H1 (cell line): ENCODE measurements around the gene SNAPC2. TPM values are rescaled to one million over a fixed set of nuclear protein-coding genes. Genes with fewer than 3 reads are reported as not detected.

ENCODE experiments used
- CTCF ChIA-PET: fragments of 300-600 bp; sonication (Branson Sonifier 250); formaldehyde crosslinking; loops from one replicate; lab custom pipeline; 2021; ENCODE audit not compliant: partially characterized antibody; lab: Charles Lee
- POLR2A ChIA-PET: fragments of 300-600 bp; sonication (Branson Sonifier 250); formaldehyde crosslinking; loops from one replicate; lab custom pipeline; 2021; ENCODE audit warnings: inconsistent platforms; ENCODE audit not compliant: partially characterized antibody; lab: Charles Lee
- DNase-seq, 2 experiments: peaks; one replicate each; pipeline versions ENCODE4 v3.0.0 to v3.0.0-alpha.2; 2010 to 2022; ENCODE audit warnings: low spot score in 2 of 2, low read depth in 1 of 2, mixed read lengths in 1 of 2
- FAIRE-seq: peaks from 2 replicates; lab custom pipeline; 2011; peaks lifted over from hg19 to GRCh38; lab: Jason Lieb, UNC
- H2AFZ ChIP-seq: 2 replicates; pipeline ENCODE4 v1.8.1; 2012; ENCODE audit warnings: low read length, inconsistent platforms
- H2AK5ac ChIP-seq: 2 replicates; pipeline ENCODE4 v1.6.1; 2013; ENCODE audit warnings: low read depth, low read length
- H2BK120ac ChIP-seq: replicated peaks from 2 replicates; pipeline ENCODE3; 2013; ENCODE audit warnings: low read depth, low read length, inconsistent platforms
- H2BK12ac ChIP-seq: 2 replicates; pipeline ENCODE4 v1.6.1; 2013; ENCODE audit warnings: low read depth, low read length
- H2BK15ac ChIP-seq: 2 replicates; pipeline ENCODE4 v1.6.1; 2013; ENCODE audit warnings: low read length
- H2BK20ac ChIP-seq: 2 replicates; pipeline ENCODE4 v1.6.1; 2013; ENCODE audit warnings: low read length
- H2BK5ac ChIP-seq: 2 replicates; pipeline ENCODE4 v1.6.1; 2013; ENCODE audit warnings: low read depth, low read length
- H3K14ac ChIP-seq: 2 replicates; pipeline ENCODE4 v1.6.1; 2013; ENCODE audit warnings: inconsistent platforms; ENCODE audit not compliant: insufficient read length
- H3K18ac ChIP-seq: 2 replicates; pipeline ENCODE4 v1.6.1; 2013; ENCODE audit warnings: low read length; ENCODE audit errors: extremely low read depth
- H3K23ac ChIP-seq: 2 replicates; pipeline ENCODE4 v1.6.1; 2013; ENCODE audit warnings: inconsistent platforms; ENCODE audit not compliant: insufficient read length
- H3K23me2 ChIP-seq: 2 replicates; pipeline ENCODE4 v1.6.1; 2013; ENCODE audit warnings: low read depth, low read length
- H3K27ac ChIP-seq: 2 replicates; pipeline ENCODE4 v1.6.1; 2011; ENCODE audit warnings: low read depth, low read length, inconsistent platforms
- H3K27me3 ChIP-seq, 4 experiments: replicated peaks in 1 of 4; 1 replicate in 1 of 4; 2 replicates in 3 of 4; pipeline versions ENCODE4 v1.6.1 to v1.8.1; 2011 to 2013; ENCODE audit warnings: low read length in 3 of 4, mild to moderate bottlenecking in 3 of 4, inconsistent platforms in 2 of 4, mixed read lengths in 2 of 4, moderate library complexity in 1 of 4; ENCODE audit not compliant: control insufficient read depth in 3 of 4, insufficient read depth in 3 of 4; ENCODE audit errors: extremely low read depth in 1 of 4
- H3K36me3 ChIP-seq, 4 experiments: 2 replicates each; pipeline versions ENCODE4 v1.6.1 to v1.8.1; 2011 to 2013; ENCODE audit warnings: mild to moderate bottlenecking in 4 of 4, low read length in 3 of 4, moderate library complexity in 2 of 4, control low read depth in 1 of 4, inconsistent platforms in 1 of 4; ENCODE audit not compliant: insufficient read depth in 4 of 4, control insufficient read depth in 2 of 4
- H3K4ac ChIP-seq: replicated peaks from 2 replicates; pipeline ENCODE3; 2013; ENCODE audit warnings: low read length, low read depth, mixed read lengths, inconsistent platforms; ENCODE audit not compliant: insufficient read length
- H3K4me1 ChIP-seq, 4 experiments: replicated peaks in 1 of 4; 1 replicate in 1 of 4; 2 replicates in 3 of 4; pipeline versions ENCODE4 v1.6.1 to v1.8.1; 2011 to 2013; ENCODE audit warnings: low read length in 3 of 4, inconsistent platforms in 2 of 4, mixed read lengths in 1 of 4; ENCODE audit not compliant: insufficient read depth in 4 of 4, control insufficient read depth in 3 of 4
- H3K4me2 ChIP-seq, 2 experiments: 2 replicates each; pipeline versions ENCODE4 v1.6.1 to v1.8.1; 2011 to 2013; ENCODE audit warnings: low read depth in 2 of 2, low read length in 2 of 2, control low read depth in 1 of 2, inconsistent platforms in 1 of 2, mild to moderate bottlenecking in 1 of 2; ENCODE audit not compliant: insufficient read depth in 1 of 2
- H3K4me3 ChIP-seq, 4 experiments: fragments of 200-600, 300-600 bp in 1 of 4; sonication (generic), shearing (Covaris generic), sonication (Bioruptor Twin) in 1 of 4; 2 replicates each; pipeline versions ENCODE4 v1.5.1 to v1.8.1; 2011 to 2016; ENCODE audit warnings: low read length in 4 of 4, low read depth in 3 of 4, control low read depth in 2 of 4, inconsistent platforms in 2 of 4, mild to moderate bottlenecking in 2 of 4, mixed read lengths in 1 of 4, moderate library complexity in 1 of 4; ENCODE audit not compliant: insufficient read depth in 2 of 4; ENCODE audit errors: extremely low read depth in 1 of 4
- H3K56ac ChIP-seq: replicated peaks from 2 replicates; pipeline ENCODE3; 2013; ENCODE audit warnings: low read depth, mild to moderate bottlenecking, mixed read lengths, low read length, inconsistent platforms; ENCODE audit not compliant: insufficient read length
- H3K79me1 ChIP-seq: 2 replicates; pipeline ENCODE4 v1.6.1; 2013; ENCODE audit warnings: low read depth, low read length, control low read depth
- H3K79me2 ChIP-seq, 2 experiments: 2 replicates each; pipeline versions ENCODE4 v1.6.1 to v1.8.1; 2012 to 2013; ENCODE audit warnings: low read length in 2 of 2, mild to moderate bottlenecking in 2 of 2, inconsistent platforms in 1 of 2; ENCODE audit not compliant: insufficient read depth in 2 of 2, control insufficient read depth in 1 of 2
- H3K9ac ChIP-seq, 4 experiments: replicated peaks in 1 of 4; 1 replicate in 1 of 4; 2 replicates in 3 of 4; pipeline versions ENCODE4 v1.6.1 to v1.8.1; 2011 to 2013; ENCODE audit warnings: low read depth in 3 of 4, low read length in 3 of 4, control low read depth in 2 of 4, mild to moderate bottlenecking in 2 of 4, moderate library complexity in 2 of 4, inconsistent platforms in 1 of 4; ENCODE audit errors: extremely low read depth in 1 of 4
- H3K9me3 ChIP-seq, 2 experiments: 2 replicates each; pipeline versions ENCODE4 v1.6.1 to v1.8.1; 2012 to 2013; ENCODE audit warnings: mild to moderate bottlenecking in 2 of 2, moderate library complexity in 2 of 2, control low read depth in 1 of 2, inconsistent platforms in 1 of 2, low read depth in 1 of 2, low read length in 1 of 2, mixed read lengths in 1 of 2; ENCODE audit not compliant: insufficient read depth in 2 of 2
- H4K20me1 ChIP-seq, 2 experiments: replicated peaks in 1 of 2; 2 replicates each; pipeline versions ENCODE3 to v1.8.1; 2011 to 2013; ENCODE audit warnings: inconsistent platforms in 2 of 2, low read length in 2 of 2, mild to moderate bottlenecking in 1 of 2; ENCODE audit not compliant: insufficient read depth in 2 of 2, control insufficient read depth in 1 of 2
- H4K5ac ChIP-seq: 2 replicates; pipeline ENCODE4 v1.6.1; 2013; ENCODE audit warnings: low read length, low read depth, mixed read lengths, inconsistent platforms; ENCODE audit not compliant: insufficient read length
- H4K8ac ChIP-seq: 2 replicates; pipeline ENCODE4 v1.8.0; 2013; ENCODE audit warnings: mild to moderate bottlenecking, moderate library complexity, low read length, inconsistent platforms; ENCODE audit not compliant: insufficient read depth; ENCODE audit errors: extremely low read depth
- H4K91ac ChIP-seq: replicated peaks from 2 replicates; pipeline ENCODE3; 2013; ENCODE audit warnings: low read length, mixed read lengths, inconsistent platforms; ENCODE audit not compliant: insufficient read length
- ATF2 ChIP-seq: IDR thresholded peaks from 2 replicates; pipeline ENCODE4 v1.6.1; 2012; ENCODE audit warnings: low read length, inconsistent platforms
- BCL11A ChIP-seq, 2 experiments: IDR thresholded peaks; one replicate each; pipeline ENCODE4 v1.6.1; 2011; ENCODE audit warnings: low read depth in 2 of 2, low read length in 2 of 2, mild to moderate bottlenecking in 2 of 2
- GABPA ChIP-seq: IDR thresholded peaks from 2 replicates; pipeline ENCODE4 v1.6.1; 2011; ENCODE audit warnings: mild to moderate bottlenecking, low read length, moderate library complexity, borderline replicate concordance; ENCODE audit not compliant: insufficient read depth
- GTF2F1 ChIP-seq: IDR thresholded peaks from 2 replicates; pipeline ENCODE4 v1.6.1; 2012; ENCODE audit warnings: low read depth, low read length, improper control_type of control experiment, borderline replicate concordance
- MAX ChIP-seq: IDR thresholded peaks from 2 replicates; pipeline ENCODE4 v1.6.1; 2012; ENCODE audit warnings: inconsistent platforms
- SP1 ChIP-seq: IDR thresholded peaks from 2 replicates; pipeline ENCODE4 v1.6.1; 2011; ENCODE audit warnings: low read depth, low read length
- WGBS, 2 experiments: shearing (Covaris generic) in 1 of 2; methylation state at CpG; one replicate each; pipeline versions ENCODE4 v1.1.6 to v1.1.7; 2013 to 2015; ENCODE audit warnings: low lambda C conversion rate in 2 of 2, mixed read lengths in 2 of 2, inconsistent platforms in 1 of 2, low coverage in 1 of 2, missing lambda C conversion rate in 1 of 2; ENCODE audit not compliant: insufficient replicate concordance in 2 of 2, insufficient coverage in 1 of 2, insufficient read length in 1 of 2; ENCODE audit errors: extremely low coverage in 1 of 2, missing lambda C conversion rate in 1 of 2; 5-methylcytosine and 5-hydroxymethylcytosine counted together
- polyA plus RNA-seq, 7 experiments: library from polyadenylated mRNA; depleted of rRNA in 3 of 7; stranded (reverse) in 5 of 7; unstranded in 2 of 7; fragments of >200 nt in 5 of 7; fragments of 200-250 nt in 2 of 7; gene quantifications; 1 replicate in 5 of 7; 2 replicates in 1 of 7; 4 replicates in 1 of 7; pipeline versions ENCODE4 v1.2.1 to v1.2.3, GENCODE V29; 2011 to 2013; ENCODE audit warnings: missing spikeins in 2 of 7, mixed read lengths in 2 of 7
- total RNA-seq: library from RNA; stranded (reverse); fragmentation: NEBNext Ultra II Directional; extraction: Animal tissue kit (Norgen Biotek cat#: 25700); gene quantifications from 2 replicates; pipeline ENCODE4 v1.2.1, GENCODE V29; 2021

SNAPC2 gene
- total and polyA plus RNA-seq, 2 of the 8 experiments (the other 6 are each of a cell fraction or from before 2014, with no cell fraction given): 18.2 to 20.3 TPM

- peaks cover 0 to 13% (median 7%) of the 10 kb centered on the region in 4 experiments; a peak in 5 of 7 replicates for H3K4me1 ChIP-seq
- no peak overlapping the region for H4K91ac ChIP-seq
- H2BK5ac ChIP-seq: no peak overlapping the region
- no peaks in the 10 kb centered on the region for H4K20me1 ChIP-seq
- no peak overlapping the region for H3K14ac ChIP-seq
- peaks cover 13% of the 10 kb centered on the region for H3K23me2 ChIP-seq
- WGBS, 2 experiments: 93% methylated on average over 7 of the region's 7 CpGs; no CpG with 5 or more reads in 1 of the 2 experiments
- no peak overlapping the region for H3K56ac ChIP-seq
- FAIRE-seq (no peak), DNase-seq (no peak)
- no peaks in the 10 kb centered on the region for H3K27me3 ChIP-seq
- H3K79me2 ChIP-seq: peaks cover 0 to 15% of the 10 kb centered on the region in 2 experiments; a peak in 2 of 4 replicates
- no peak overlapping the region for H4K5ac ChIP-seq
- H2AFZ ChIP-seq: no peak overlapping the region
- no peak for TF ChIP-seq MAX
- no peak for TF ChIP-seq ATF2
- TF ChIP-seq SP1: no peak
- TF ChIP-seq GTF2F1: no peak
- TF ChIP-seq BCL11A (IDR thresholded peaks at IDR 0.05; ENCODE audit: low read depth in 2 of 2, low read length in 2 of 2): no peak
- no peak for TF ChIP-seq GABPA
- no peak overlapping the region for H3K4ac ChIP-seq
- no peak overlapping the region for H3K23ac ChIP-seq
- no peak overlapping the region for H4K8ac ChIP-seq
- no peak overlapping the region for H3K4me2 ChIP-seq
- no peak overlapping the region for H2BK20ac ChIP-seq
- H3K36me3 ChIP-seq: no peaks in the 10 kb centered on the region; a peak in 2 of 8 replicates
- H2BK15ac ChIP-seq: no peak overlapping the region
- no peak overlapping the region for H2BK120ac ChIP-seq
- no peak overlapping the region for H2AK5ac ChIP-seq
- H3K27ac ChIP-seq: no peak overlapping the region
- no peaks in the 10 kb centered on the region for H3K9me3 ChIP-seq
- H3K4me3 ChIP-seq: no peak overlapping the region
- CTCF ChIA-PET: interaction anchor here (0.6 to 4.9 kb wide), 18 partner anchors 10 to 1393 kb away, joined by 3 to 21 read pairs (median 4); partner anchors contain the start of genes LRRC8E and TGFBR3L
- no peak overlapping the region for H3K9ac ChIP-seq
- H2BK12ac ChIP-seq: no peak overlapping the region
- H3K79me1 ChIP-seq: peaks cover 9% of the 10 kb centered on the region
- H3K18ac ChIP-seq: no peak overlapping the region
- POLR2A ChIA-PET: interaction anchor here (0.7 to 5.0 kb wide), 13 partner anchors 7 to 48 kb away, joined by 3 to 22 read pairs (median 7); partner anchors contain the start of genes LRRC8E, SNAPC2, TGFBR3L and TIMM44
These were observed 18.8 kb upstream of the SNAPC2 start for GRCh38 chr19:7901337-7901736.
